Calu3 (cell line): Measurements from ENCODE around the gene PRPF40A. TPM values are rescaled to one million over a fixed set of nuclear protein-coding genes. Genes with fewer than 3 reads are reported as not detected.
A peak's percentile ranks its signal among the peaks of the same experiment; 100 is the strongest.
"Not testable (repeated sequence)": the region's sequence is repeated elsewhere in the genome, so short reads cannot be mapped to it uniquely, and the experiment has no call there.

Experiments
- BruUV-seq: library from RNA; stranded (reverse); fragments of 400-500 nt; replicated peaks from 2 replicates; lab custom pipeline; 2021; lab: Mats Ljungman, UMichigan
- CTCF ChIA-PET: fragments of 300-600 bp; sonication (Branson Sonifier 250); formaldehyde crosslinking; loops from one replicate; lab custom pipeline; 2022; ENCODE audit warnings: antibody characterized with exemption; lab: Charles Lee
- DNase-seq: peaks from one replicate; pipeline ENCODE4 v3.0.0; 2022
- H3K27ac Mint-ChIP-seq: one replicate; pipeline ENCODE4 v1.8.0; 2022; ENCODE audit warnings: mixed read lengths; ENCODE audit not compliant: unreplicated experiment
- H3K27me3 Mint-ChIP-seq: one replicate; pipeline ENCODE4 v1.8.0; 2022; ENCODE audit warnings: mixed read lengths; ENCODE audit not compliant: unreplicated experiment
- H3K36me3 Mint-ChIP-seq: one replicate; pipeline ENCODE4 v1.8.0; 2022; ENCODE audit warnings: mild to moderate bottlenecking, moderate library complexity, mixed read lengths; ENCODE audit not compliant: insufficient read depth, unreplicated experiment
- H3K4me1 Mint-ChIP-seq: one replicate; pipeline ENCODE4 v1.8.0; 2022; ENCODE audit warnings: mild to moderate bottlenecking, low read depth, mixed read lengths; ENCODE audit not compliant: unreplicated experiment
- H3K4me3 Mint-ChIP-seq: one replicate; pipeline ENCODE4 v1.8.0; 2022; ENCODE audit warnings: mild to moderate bottlenecking, low read depth, moderate library complexity, mixed read lengths; ENCODE audit not compliant: unreplicated experiment
- H3K9me3 Mint-ChIP-seq: one replicate; pipeline ENCODE4 v1.8.0; 2022; ENCODE audit warnings: low read depth, mixed read lengths; ENCODE audit not compliant: unreplicated experiment
- intact Hi-C: fragments of 100-400 bp; cut with micrococcal nuclease; formaldehyde crosslinking; loops from one replicate; pipeline ENCODE4 v1.10.0; 2022; ENCODE audit not compliant: unreplicated experiment
- total RNA-seq: library from RNA; stranded (reverse); gene quantifications from 2 replicates; pipeline ENCODE4 v1.2.3, GENCODE V29; 2022
- TF ChIP-seq, protein P1 (sequence below): fragments of 200-600 bp; IDR thresholded peaks from one replicate; pipeline ENCODE4 v1.8.0; 2022; ENCODE audit warnings: antibody characterized with exemption; ENCODE audit not compliant: unreplicated experiment

PRPF40A gene
- total RNA-seq, 1 experiment from 2014 or later, result 118 TPM

DNA sequence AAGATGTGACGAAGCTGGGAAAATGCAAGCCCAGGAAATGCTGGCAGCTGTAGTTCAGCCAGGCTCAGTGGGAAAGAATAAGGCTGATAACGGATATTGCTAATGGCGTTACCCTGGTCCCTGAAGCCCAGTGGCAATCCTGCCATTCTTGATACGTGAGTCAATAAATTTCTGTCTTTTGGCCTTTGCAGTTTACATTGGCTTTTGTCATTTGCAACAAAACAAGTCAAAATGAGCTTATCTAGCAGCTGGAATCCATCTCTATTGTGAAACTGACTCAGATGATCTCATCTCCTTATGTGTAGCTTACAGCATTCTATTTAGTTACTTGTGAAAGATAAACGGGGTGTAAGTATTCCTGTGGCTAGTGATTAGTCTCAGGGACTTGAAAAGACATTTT lies 44.9 kb upstream of the PRPF40A start:
- no peaks in the 10 kb centered on the region for H3K4me1 Mint-ChIP-seq
- no TSS peak for BruUV-seq
- CTCF ChIA-PET, result no interaction called here
- H3K36me3 Mint-ChIP-seq, result no peaks in the 10 kb centered on the region
- no peaks in the 10 kb centered on the region for H3K9me3 Mint-ChIP-seq
- H3K4me3 Mint-ChIP-seq, result no peak overlapping the region
- H3K27ac Mint-ChIP-seq, result no peak overlapping the region
- H3K27me3 Mint-ChIP-seq, result no peaks in the 10 kb centered on the region
- no peak for DNase-seq
- intact Hi-C loops, result no loop called here
- TF ChIP-seq, protein P1, sequence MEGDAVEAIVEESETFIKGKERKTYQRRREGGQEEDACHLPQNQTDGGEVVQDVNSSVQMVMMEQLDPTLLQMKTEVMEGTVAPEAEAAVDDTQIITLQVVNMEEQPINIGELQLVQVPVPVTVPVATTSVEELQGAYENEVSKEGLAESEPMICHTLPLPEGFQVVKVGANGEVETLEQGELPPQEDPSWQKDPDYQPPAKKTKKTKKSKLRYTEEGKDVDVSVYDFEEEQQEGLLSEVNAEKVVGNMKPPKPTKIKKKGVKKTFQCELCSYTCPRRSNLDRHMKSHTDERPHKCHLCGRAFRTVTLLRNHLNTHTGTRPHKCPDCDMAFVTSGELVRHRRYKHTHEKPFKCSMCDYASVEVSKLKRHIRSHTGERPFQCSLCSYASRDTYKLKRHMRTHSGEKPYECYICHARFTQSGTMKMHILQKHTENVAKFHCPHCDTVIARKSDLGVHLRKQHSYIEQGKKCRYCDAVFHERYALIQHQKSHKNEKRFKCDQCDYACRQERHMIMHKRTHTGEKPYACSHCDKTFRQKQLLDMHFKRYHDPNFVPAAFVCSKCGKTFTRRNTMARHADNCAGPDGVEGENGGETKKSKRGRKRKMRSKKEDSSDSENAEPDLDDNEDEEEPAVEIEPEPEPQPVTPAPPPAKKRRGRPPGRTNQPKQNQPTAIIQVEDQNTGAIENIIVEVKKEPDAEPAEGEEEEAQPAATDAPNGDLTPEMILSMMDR, result no peak

DNA sequence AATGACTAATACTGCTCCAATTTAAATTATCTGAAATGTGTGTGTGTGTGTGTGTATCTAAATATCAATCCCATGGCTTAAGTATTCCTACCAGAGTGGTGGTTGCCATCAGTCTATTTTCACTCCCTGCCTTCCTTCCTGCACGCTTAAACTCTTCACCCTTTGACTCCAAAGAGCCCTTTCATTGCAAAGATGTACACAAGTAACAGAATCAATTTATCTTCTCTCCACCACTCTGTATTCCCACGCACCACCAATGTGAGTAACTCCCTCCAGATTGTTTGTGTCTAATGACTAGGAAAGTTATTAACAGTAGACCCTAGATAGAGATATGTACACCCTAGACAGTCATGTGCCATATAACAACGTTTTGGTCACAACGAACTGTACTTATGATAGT lies 44.0 kb upstream of the PRPF40A start:
- no peak overlapping the region for H3K4me3 Mint-ChIP-seq
- no peaks in the 10 kb centered on the region for H3K9me3 Mint-ChIP-seq
- no peaks in the 10 kb centered on the region for H3K36me3 Mint-ChIP-seq
- H3K27me3 Mint-ChIP-seq, result no peaks in the 10 kb centered on the region
- no peak for DNase-seq
- H3K27ac Mint-ChIP-seq, result no peak overlapping the region
- intact Hi-C loops, result no loop called here
- no peaks in the 10 kb centered on the region for H3K4me1 Mint-ChIP-seq
- TF ChIP-seq, protein P1, result no peak
- CTCF ChIA-PET, result no interaction called here
- BruUV-seq, result no TSS peak

DNA sequence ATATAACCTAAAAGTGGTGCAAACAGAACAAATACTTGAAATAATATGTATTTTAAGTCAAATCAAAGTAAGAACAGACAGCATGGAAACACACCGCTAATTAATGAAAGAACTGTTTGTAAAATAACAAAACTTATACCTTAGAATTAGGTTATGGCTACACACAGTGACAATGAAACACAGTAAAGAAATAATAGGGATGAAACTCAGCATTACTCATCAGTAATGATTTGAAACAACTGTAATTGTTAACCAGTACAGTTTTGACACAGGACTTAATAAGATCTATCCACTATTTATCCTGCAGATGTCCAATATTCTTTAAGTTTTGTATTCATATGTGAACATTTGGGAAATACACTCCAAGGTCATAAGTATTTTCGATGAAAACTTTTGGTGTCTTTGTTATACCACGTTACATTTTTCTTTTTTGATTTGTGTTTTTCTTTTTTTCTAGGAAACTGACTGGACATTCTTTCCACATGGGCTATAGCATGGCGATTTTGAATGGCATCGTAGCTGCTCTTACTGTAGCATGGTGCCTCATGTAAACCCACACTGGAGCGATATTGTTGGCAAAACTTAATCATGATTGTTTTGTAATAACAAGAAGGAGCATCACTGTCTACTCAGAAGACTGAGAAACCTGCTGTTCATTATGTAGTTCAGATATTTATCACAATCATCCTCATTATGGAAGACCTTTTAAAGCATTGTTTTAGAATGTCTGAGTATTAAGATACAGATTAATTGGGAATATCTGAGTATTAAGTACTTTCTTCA lies 42.2 kb upstream of the PRPF40A start:
- CTCF ChIA-PET, result no interaction called here
- no peaks in the 10 kb centered on the region for H3K36me3 Mint-ChIP-seq

DNA sequence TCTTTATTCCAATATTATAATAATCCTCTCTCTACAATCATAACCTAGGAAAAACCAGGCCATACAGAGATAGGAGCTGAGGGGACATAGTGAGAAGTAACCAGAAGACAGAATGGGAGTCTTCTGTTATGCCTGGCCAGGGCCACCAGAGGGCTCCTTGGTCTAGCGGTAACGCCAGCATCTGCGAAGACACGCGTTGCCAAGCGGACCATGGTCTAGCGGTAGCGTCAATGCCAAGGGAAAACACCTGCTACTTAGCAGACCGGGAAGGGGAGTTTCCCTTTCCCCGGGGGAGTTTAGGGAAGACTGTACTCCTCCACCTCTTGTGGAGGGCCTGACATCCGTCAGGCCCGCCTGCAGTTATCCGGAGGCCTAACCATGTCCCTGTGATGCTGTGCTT lies 37.8 kb upstream of the PRPF40A start:
- intact Hi-C loops, result no loop called here

More for the DNA sequence above, 42.2 kb upstream of the PRPF40A start:
- intact Hi-C loops, result no loop called here
- no peaks in the 10 kb centered on the region for H3K4me1 Mint-ChIP-seq
- H3K27ac Mint-ChIP-seq, result no peak overlapping the region
- no peak overlapping the region for H3K4me3 Mint-ChIP-seq
- no peaks in the 10 kb centered on the region for H3K9me3 Mint-ChIP-seq
- H3K27me3 Mint-ChIP-seq, result no peaks in the 10 kb centered on the region
- BruUV-seq, result no TSS peak
- no peak for DNase-seq
- TF ChIP-seq, protein P1, result no peak

DNA sequence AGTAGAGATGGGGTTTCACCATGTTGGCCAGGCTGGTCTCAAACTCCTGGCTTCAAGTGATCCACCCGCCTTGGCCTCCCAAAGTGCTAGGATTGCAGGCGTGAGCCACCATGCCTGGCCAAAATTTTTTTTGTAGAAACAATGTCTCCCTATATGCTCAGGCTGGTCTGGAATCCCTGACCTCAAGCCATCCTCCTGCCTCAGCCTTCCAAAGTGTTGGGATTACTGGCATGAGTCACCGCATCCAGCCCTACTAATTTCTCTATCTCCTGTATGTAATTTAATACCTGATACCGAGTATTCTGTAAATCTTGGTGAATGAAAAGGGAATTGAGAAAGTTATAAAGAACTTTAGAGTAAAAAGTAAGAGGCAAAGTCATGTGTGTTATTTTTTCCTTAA lies 30.5 kb upstream of the PRPF40A start:
- H3K4me1 Mint-ChIP-seq, H3K27me3 Mint-ChIP-seq, CTCF ChIA-PET, H3K4me3 Mint-ChIP-seq, H3K27ac Mint-ChIP-seq, DNase-seq, H3K9me3 Mint-ChIP-seq, BruUV-seq, H3K36me3 Mint-ChIP-seq: not testable (repeated sequence)
- intact Hi-C loops, result loop anchor here (10.0 kb wide), 3 partner anchors 417 to 1627 kb away; no protein-coding TSS in a partner anchor

More for the DNA sequence above, 37.8 kb upstream of the PRPF40A start:
- BruUV-seq, result no TSS peak
- CTCF ChIA-PET, result no interaction called here
- Mint-ChIP-seq H3K27ac (no peak overlapping the region), H3K27me3 (no peaks in the 10 kb centered on the region), H3K36me3 (no peaks in the 10 kb centered on the region), H3K9me3 (no peaks in the 10 kb centered on the region), H3K4me1 (no peaks in the 10 kb centered on the region), H3K4me3 (no peak overlapping the region)
- TF ChIP-seq, protein P1, result peak; percentile 13
- no peak for DNase-seq
